Diencephalon (tissue), 1 donor: ENCODE data around the gene DNASE1L2. TPM values are rescaled to one million over a fixed set of nuclear protein-coding genes. Genes with fewer than 3 reads are reported as not detected.

Source experiments
- small RNA-seq: library from RNA; depleted of rRNA; stranded (forward); fragments of <200 nt; gene quantifications from one replicate; pipeline ENCODE3, GENCODE V24; 2014
- total RNA-seq: library from RNA; depleted of rRNA; stranded (reverse); fragments of >200 nt; gene quantifications from one replicate; pipeline ENCODE4 v1.2.3, GENCODE V29; 2014

Gene DNASE1L2, protein sequence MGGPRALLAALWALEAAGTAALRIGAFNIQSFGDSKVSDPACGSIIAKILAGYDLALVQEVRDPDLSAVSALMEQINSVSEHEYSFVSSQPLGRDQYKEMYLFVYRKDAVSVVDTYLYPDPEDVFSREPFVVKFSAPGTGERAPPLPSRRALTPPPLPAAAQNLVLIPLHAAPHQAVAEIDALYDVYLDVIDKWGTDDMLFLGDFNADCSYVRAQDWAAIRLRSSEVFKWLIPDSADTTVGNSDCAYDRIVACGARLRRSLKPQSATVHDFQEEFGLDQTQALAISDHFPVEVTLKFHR
- total RNA-seq: 2.8 TPM

GRCh38 chr16:2236337-2237101, at the start of gene DNASE1L2:
Gene DNASE1L2 (plus strand): TSS chr16:2236444. CDS start chr16:2236817, 373 bp downstream.

GRCh38 chr16:2196162-2196980, 39.9 kb upstream of the DNASE1L2 start, which contains the start of gene CASKIN1:
Gene CASKIN1 (minus strand): TSS chr16:2196605. CDS start chr16:2196432, 173 bp downstream.

DNA sequence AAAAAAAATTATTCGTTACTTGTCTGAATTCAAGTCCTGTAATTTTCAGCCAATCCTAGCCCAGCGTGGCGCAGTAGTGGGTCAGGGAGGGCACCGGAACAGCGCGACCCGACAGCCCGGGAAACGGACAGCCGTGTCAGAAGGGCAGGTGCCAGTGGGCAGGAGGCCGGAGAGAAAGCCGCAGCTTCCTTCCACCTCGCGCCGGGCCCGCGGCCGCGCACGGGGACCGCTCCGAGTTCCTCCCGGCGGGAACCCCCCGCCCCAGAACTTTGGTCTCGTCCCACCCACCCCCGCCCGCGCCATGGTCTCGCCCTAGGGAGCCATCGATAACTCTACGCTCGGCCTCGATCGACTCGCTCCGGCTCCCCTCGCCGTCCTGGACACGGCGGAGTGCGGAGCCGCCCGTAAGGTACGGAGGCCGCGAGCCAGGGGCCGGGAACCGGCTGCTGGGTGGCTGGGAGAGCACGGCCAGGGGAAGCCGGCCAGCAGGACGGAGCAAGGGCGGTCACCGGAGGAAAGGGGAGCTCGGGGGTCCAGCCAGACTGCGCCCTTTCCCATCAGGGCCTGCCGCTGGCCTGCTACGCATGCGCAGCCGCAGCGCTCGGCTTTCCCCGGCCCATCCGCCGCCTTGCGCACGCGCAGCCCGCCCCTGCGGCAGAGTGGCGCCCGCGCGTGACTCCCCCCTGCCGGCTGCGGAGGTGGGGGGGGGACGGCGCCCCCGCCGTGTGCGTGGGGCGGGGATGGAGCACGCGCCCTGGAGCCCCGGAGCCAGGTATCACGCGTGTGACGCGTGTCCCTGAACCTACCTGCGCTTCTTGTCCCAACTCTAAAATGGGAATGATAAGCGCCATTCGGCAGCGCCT, 30.9 kb upstream of the DNASE1L2 start, which contains the start of gene MLST8:
Gene MLST8, plus strand, starts transcription at position 351 of the 863 bp plus-strand sequence. CDS start 632 bp downstream, outside the sequence.

GRCh38 chr16:2210386-2211365, 25.6 kb upstream of the DNASE1L2 start, which contains the start of gene BRICD5:
Gene BRICD5 (minus strand): TSS chr16:2210863. CDS start chr16:2210833, 30 bp downstream.

GRCh38 chr16:2214719-2214968, 21.6 kb upstream of the DNASE1L2 start, which contains the start of gene PGP:
Gene PGP (minus strand): TSS chr16:2214840. CDS start chr16:2214777, 63 bp downstream.

GRCh38 chr16:2223221-2223941, 12.9 kb upstream of the DNASE1L2 start, which contains the start of gene E4F1:
Gene E4F1 (plus strand): TSS chr16:2223591. CDS start chr16:2223614, 23 bp downstream.

DNA sequence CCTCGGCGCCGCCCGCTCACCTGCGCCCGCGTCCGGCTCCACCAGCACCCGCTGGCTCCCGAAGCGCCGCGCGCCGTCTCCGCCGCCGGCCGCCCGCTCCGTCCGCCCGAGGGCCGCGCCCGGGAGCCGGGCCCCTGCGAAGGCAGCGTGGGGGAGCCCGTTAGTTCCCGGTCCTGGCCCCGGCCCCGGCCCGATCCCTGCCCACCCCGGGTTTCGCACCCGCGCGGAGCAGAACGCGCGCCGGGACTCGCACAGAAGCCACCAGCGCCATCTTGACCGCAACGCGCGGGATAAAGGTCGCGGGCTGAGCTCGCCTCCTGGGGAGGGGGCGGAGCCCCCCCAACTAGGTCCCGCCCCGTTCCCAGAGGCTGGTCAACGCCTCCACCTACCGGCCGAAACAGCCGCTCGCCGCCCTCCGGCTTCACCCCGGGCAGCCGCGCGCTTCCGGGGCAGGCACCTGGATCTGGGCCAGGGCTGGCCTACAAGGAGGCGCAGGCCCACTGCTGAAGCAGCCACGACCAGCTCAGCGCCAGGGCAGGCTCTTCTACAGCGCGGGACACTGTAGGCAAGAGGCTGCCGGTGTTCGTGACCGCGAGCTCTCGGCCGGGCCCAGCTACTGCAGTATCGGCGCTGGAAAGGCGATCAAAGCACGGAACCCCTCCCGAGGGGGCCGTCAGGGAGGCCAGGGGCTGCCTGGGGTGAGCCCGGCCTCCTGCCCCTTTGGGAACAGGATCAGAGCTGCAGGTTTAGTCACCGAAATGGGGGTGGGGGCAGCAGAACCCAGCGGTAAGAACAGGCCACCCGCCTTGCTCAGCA, 15.3 kb downstream of the DNASE1L2 start, which contains the start of gene ECI1:
Gene ECI1, minus strand, starts transcription at position 292 of the 816 bp plus-strand sequence. Its CDS starts 21 bp downstream, at position 271.

DNA sequence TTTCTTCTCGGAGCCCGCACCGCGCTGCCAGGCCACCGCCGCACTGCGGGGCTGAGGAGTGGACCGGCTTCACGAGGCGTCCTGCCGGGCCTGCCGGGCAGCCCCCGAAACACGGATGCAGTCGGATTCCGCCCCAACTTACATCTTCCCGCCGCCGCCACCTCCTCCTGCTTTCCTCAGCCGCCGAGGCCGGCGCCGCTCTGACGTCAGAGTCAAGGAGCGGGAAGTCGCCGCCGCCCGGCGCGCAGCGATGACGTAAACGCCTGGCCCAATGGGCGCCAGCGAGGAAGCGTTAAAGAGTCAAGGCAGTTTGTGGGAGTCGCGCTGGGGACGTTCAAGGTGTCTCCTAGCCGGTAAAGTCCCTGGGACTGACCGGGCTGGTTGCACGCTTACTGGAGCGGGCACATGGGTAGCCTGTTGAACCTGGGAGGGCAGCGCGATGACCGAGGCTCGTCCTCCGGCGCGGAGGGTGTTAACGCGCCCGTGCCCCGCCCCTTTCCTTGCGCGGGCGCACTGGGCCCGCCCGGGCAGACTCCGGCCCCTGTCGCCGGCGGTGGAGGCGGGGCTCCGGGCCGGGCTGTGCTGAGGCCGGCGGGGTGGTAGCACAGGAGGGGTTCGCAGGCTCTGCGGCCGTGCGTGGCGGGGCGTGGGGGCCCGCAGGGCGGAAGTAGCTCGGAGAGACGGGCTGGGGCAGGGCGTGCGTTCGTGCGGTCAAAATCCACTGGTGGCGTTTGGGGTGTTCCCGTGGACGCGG, 31.8 kb downstream of the DNASE1L2 start, which contains the start of gene RNPS1:
Gene RNPS1, minus strand, starts transcription at position 214 of the 754 bp plus-strand sequence. CDS start 3,483 bp downstream, outside the sequence.

Small RNA genes within 50 kb of the gene (small RNA-seq; reads per million reads assigned to genes)
- not detected for gene MIR3677
- not detected for gene MIR4717

Other genes starting within 250 kb of the DNASE1L2 start
- 112 TPM for gene SYNGR3, start 246.5 kb upstream of the DNASE1L2 start, total RNA-seq
- 7.8 TPM for gene ZNF598, start 226.6 kb upstream of the DNASE1L2 start, total RNA-seq
- not detected for gene NPW, start 216.7 kb upstream of the DNASE1L2 start, total RNA-seq
- 23.5 TPM for gene NHERF2, start 209.5 kb upstream of the DNASE1L2 start, total RNA-seq
- 26.8 TPM for gene NTHL1, start 188.6 kb upstream of the DNASE1L2 start, total RNA-seq
- 70.4 TPM for gene TSC2, start 188.5 kb upstream of the DNASE1L2 start, total RNA-seq
- 78.2 TPM for gene PKD1, start 100.5 kb upstream of the DNASE1L2 start, total RNA-seq
- 8.1 TPM for gene RAB26, start 87.8 kb upstream of the DNASE1L2 start, total RNA-seq
- gene TRAF7, start 80.7 kb upstream of the DNASE1L2 start, total RNA-seq: 23.5 TPM
- gene CASKIN1, start 39.8 kb upstream of the DNASE1L2 start, total RNA-seq: 41.3 TPM
- gene MLST8, start 31.0 kb upstream of the DNASE1L2 start, total RNA-seq: 11.3 TPM
- gene BRICD5, start 25.6 kb upstream of the DNASE1L2 start, total RNA-seq: 6.2 TPM
- gene PGP, start 21.6 kb upstream of the DNASE1L2 start, total RNA-seq: 17.5 TPM
- 21.7 TPM for gene E4F1, start 12.9 kb upstream of the DNASE1L2 start, total RNA-seq
- gene ECI1, start 15.1 kb downstream of the DNASE1L2 start, total RNA-seq: 17.5 TPM
- 103 TPM for gene RNPS1, start 31.7 kb downstream of the DNASE1L2 start, total RNA-seq
- 75.9 TPM for gene ABCA3, start 104.3 kb downstream of the DNASE1L2 start, total RNA-seq
- gene CCNF, start 193.0 kb downstream of the DNASE1L2 start, total RNA-seq: 13.4 TPM
- 6.5 TPM for gene TEDC2, start 223.7 kb downstream of the DNASE1L2 start, total RNA-seq
- gene NTN3, start 234.9 kb downstream of the DNASE1L2 start, total RNA-seq: 5.1 TPM
- 47.7 TPM for gene TBC1D24, start 238.7 kb downstream of the DNASE1L2 start, total RNA-seq